ENCODE data around the gene PAQR9.

- TF ChIP-seq POLR2A (IDR thresholded peaks at IDR 0.05) (no peak), CTCF (IDR thresholded peaks at IDR 0.05) (no peak)
Observed at GRCh38 chr3:142913432-142913831, 50.0 kb downstream of the PAQR9 start.
